GM10266 (cell line): ENCODE results near the gene S100A6.

Experiments
- DNase-seq: peaks from one replicate; pipeline ENCODE4 v3.0.0; 2012; ENCODE audit errors: extremely low spot score
- TF ChIP-seq, protein P1 (sequence below): IDR thresholded peaks from 2 replicates; pipeline ENCODE4 v1.5.1; 2012; ENCODE audit warnings: mild to moderate bottlenecking, low read depth; ENCODE audit not compliant: control insufficient read depth, insufficient read depth; ENCODE audit errors: missing control alignments

The S100A6 gene

DNA sequence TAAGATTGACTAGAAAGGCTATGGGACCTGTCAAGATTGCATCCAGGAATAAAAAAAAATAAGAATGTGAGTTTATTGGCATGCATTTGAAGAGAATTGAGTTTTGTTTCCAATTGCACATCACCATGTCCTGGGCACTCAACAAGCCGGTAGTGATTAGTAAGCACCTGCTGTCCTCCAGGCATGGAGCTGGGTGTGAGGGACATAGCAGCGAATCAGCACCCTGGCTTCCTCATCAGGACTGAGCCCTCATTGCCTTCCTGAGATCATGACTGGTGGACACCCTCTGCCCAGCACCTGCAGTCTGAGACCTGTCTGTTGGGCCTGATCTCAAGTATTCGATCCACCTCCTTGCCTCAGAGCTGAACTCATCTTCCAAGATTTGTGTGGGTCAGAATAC is 26.8 kb downstream of the S100A6 start:
- no peak for DNase-seq
- TF ChIP-seq, protein P1, sequence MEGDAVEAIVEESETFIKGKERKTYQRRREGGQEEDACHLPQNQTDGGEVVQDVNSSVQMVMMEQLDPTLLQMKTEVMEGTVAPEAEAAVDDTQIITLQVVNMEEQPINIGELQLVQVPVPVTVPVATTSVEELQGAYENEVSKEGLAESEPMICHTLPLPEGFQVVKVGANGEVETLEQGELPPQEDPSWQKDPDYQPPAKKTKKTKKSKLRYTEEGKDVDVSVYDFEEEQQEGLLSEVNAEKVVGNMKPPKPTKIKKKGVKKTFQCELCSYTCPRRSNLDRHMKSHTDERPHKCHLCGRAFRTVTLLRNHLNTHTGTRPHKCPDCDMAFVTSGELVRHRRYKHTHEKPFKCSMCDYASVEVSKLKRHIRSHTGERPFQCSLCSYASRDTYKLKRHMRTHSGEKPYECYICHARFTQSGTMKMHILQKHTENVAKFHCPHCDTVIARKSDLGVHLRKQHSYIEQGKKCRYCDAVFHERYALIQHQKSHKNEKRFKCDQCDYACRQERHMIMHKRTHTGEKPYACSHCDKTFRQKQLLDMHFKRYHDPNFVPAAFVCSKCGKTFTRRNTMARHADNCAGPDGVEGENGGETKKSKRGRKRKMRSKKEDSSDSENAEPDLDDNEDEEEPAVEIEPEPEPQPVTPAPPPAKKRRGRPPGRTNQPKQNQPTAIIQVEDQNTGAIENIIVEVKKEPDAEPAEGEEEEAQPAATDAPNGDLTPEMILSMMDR, result no peak

DNA sequence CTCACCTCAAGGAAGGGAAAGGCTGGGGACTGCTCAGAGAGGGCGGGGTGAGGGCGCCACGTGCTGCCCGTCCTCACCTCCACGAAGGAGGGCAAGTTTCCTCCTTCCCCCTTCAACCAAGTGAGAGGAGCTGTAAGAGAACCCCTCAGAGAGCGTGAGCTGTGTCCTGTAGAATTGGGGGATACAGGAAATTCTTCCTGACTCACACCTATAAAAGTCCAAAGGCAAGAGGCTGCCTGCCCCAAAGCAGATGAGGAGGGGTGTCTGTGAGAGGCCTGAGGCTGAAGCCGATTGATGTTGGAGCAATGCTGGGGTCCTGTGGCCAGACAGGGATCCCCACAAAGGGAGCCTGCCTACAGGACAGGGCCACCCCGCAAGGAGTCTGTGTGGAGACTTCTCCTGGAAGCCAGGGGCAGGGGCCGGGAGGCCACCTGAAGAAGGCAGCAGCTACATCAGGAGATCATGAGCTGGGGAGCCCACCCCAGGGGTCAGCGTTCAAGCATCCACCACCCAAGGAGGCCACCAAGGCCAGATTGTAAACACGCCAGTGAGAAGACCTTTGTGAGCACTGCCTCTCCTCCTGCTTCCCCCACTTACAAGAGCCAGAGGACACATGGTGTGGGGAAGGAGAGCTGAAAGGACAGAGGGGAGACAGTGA is 27.7 kb downstream of the S100A6 start:
- no peak for DNase-seq
- TF ChIP-seq, protein P1, result no peak

DNA sequence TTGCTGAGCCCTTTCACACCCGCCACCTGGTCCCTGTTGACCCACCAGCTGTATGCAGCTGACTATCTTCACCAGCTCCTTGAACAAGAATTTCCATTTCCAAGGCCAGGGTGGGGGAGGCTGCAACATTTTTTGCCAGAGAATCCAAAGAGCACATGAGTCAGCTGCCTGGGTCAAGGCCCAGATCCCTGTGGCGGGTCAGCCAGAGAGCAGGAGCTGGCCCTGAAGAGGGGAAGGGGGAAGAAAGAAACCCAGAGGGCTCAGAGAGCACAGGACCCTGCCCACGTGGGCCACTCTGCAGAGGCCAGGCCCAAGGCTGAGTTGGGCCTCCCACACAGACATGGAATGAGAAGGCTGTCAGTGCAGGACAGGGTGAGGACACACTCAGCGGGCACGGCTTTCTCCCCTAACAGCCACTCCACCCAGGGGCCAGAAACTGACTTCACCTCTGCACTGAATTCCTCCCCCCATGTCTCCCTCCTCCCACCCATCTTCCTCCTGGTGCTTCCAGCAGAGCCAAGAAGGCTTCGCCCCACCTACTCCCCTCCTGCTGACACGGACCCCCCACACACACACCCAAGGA is 28.9 kb downstream of the S100A6 start:
- TF ChIP-seq, protein P1, result no peak
- no peak for DNase-seq

DNA sequence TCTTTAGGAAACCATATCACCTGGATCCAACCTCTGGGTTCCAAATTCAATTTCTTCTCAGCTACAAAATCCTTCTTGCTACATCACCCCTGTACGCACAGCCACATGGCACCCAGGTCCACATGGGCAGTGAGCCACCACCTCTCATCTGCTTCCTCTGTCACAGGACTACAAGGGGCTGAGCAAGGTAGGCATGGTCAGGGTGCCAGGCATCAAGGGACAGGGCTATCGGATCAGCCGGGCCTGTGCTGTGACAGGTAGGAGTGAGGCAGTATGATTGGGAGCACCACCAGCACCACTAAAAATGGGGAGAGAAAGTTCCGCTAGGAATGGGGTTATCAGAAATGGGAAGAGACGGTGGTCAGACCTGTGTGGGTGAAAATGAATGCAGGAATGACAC is 29.4 kb downstream of the S100A6 start:
- TF ChIP-seq, protein P1, result no peak
- no peak for DNase-seq

DNA sequence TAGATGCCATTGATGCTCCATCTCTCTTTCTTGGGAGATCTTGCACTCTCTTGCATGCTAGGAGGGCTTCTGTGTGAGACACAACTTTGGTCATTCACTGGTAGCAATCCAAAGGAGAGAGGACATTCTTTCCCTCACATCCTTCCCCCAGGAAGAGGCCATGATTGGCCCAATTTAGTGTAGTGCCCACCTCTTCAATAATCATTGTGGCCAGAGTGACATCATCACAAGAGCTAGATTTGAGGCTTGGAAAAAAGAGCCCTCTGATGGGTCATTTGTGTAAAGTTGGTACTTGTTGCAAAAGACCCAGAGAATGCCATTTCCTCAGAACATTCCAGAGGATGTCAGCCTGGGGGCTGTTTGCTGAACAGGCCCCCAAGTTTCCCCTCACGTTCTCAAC is 30.2 kb downstream of the S100A6 start:
- TF ChIP-seq, protein P1, result no peak
- no peak for DNase-seq

DNA sequence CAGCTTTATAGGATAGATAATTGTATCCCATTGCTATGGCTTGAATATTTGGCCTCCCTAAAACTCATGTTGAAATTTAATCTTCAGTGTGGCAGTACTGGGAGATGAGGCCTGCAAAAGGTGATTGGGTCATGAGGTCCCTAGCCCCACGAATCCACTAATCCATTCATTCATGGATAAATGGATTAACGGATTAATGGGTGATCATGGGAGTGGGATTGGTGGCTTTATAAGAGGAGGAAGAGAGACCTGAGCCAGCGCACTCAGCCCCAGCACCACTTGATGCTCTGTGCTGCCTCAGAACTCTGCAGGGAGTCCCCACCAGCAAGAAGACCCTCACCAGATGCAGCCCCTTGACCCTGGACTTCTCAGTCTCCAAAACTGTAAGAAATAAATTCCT is 32.0 kb downstream of the S100A6 start:
- TF ChIP-seq, protein P1, result no peak
- DNase-seq, result no peak

DNA sequence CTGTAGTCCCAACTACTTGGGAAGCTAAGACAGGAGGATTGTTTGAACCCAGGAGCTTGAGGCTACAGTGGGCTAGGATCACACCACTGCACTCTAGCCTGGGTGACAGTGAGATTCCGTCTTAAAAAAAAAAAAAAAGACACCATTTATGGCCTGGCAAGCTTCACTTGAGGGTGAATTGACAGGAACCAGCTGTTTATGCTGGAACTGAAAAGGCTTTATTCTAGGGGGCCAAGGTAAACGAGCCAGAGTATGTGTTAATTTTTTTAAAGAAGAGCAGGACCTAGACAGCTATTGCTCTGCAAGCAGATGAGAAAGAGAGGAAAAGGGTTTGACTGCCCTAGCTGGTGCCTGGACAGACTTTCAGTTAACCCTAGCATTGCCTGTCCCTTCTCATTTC is 37.0 kb downstream of the S100A6 start:
- DNase-seq, result no peak
- TF ChIP-seq, protein P1, result no peak
